NCI-H1105 treated with DMSO at 0.1 percent for 48 hours (cell line): ENCODE results near the gene WDR45B.

Experiments used
- DNase-seq: peaks from one replicate; lab custom pipeline; 2025; lab: John Stamatoyannopoulos, UW

Gene WDR45B

GRCh38 chr17:82629748-82630147 is 18.5 kb downstream of the WDR45B start:
- DNase-seq, result no peak

- DNase-seq, result no peak
Observed at GRCh38 chr17:82627405-82627804, 20.8 kb downstream of the WDR45B start.

GRCh38 chr17:82623707-82624106 is 24.5 kb downstream of the WDR45B start:
- DNase-seq, result no peak

GRCh38 chr17:82619641-82620040 is 28.6 kb downstream of the WDR45B start:
- no peak for DNase-seq

GRCh38 chr17:82619211-82619610 is 29.0 kb downstream of the WDR45B start:
- no peak for DNase-seq

- DNase-seq, result no peak
Observed at GRCh38 chr17:82616021-82616711, 32.1 kb downstream of the WDR45B start.

- DNase-seq, result no peak
Observed at GRCh38 chr17:82615084-82616020, 32.9 kb downstream of the WDR45B start.

GRCh38 chr17:82614095-82614631 is 34.1 kb downstream of the WDR45B start:
- no peak for DNase-seq

GRCh38 chr17:82613283-82614094 is 34.8 kb downstream of the WDR45B start:
- DNase-seq, result peak; percentile 34

- peak; percentile 74 for DNase-seq
Observed at GRCh38 chr17:82611140-82612058, 36.8 kb downstream of the WDR45B start.

GRCh38 chr17:82609655-82610054 is 38.6 kb downstream of the WDR45B start:
- no peak for DNase-seq

- no peak for DNase-seq
Observed at GRCh38 chr17:82608816-82609215, 39.4 kb downstream of the WDR45B start.

- DNase-seq, result no peak
Observed at GRCh38 chr17:82605939-82606600, 42.2 kb downstream of the WDR45B start.

- no peak for DNase-seq
Observed at GRCh38 chr17:82604532-82604931, 43.7 kb downstream of the WDR45B start.

- no peak for DNase-seq
Observed at GRCh38 chr17:82603981-82604448, 44.2 kb downstream of the WDR45B start.

- no peak for DNase-seq
Observed at GRCh38 chr17:82602986-82603710, 45.1 kb downstream of the WDR45B start.

GRCh38 chr17:82602487-82602886 is 45.8 kb downstream of the WDR45B start:
- DNase-seq, result no peak

GRCh38 chr17:82601447-82602000 is 46.7 kb downstream of the WDR45B start:
- no peak for DNase-seq

- no peak for DNase-seq
Observed at GRCh38 chr17:82600731-82601446, 47.4 kb downstream of the WDR45B start.
